HG02840 (cell line): ENCODE data around the gene EGFL6.
"Not testable (repeated sequence)": the region's sequence is repeated elsewhere in the genome, so short reads cannot be mapped to it uniquely, and the experiment has no call there.

Experiments
- ATAC-seq: cut with Tn5 transposase; IDR thresholded peaks from one replicate; pipeline ENCODE4 v1.9.1; 2021; ENCODE audit warnings: mild to moderate bottlenecking, moderate library complexity, moderate number of reproducible peaks; ENCODE audit not compliant: unreplicated experiment, low FRiP score

The EGFL6 gene

GRCh38 chrX:13651150-13651549, 81.7 kb downstream of the EGFL6 start:
- ATAC-seq: no peak

DNA sequence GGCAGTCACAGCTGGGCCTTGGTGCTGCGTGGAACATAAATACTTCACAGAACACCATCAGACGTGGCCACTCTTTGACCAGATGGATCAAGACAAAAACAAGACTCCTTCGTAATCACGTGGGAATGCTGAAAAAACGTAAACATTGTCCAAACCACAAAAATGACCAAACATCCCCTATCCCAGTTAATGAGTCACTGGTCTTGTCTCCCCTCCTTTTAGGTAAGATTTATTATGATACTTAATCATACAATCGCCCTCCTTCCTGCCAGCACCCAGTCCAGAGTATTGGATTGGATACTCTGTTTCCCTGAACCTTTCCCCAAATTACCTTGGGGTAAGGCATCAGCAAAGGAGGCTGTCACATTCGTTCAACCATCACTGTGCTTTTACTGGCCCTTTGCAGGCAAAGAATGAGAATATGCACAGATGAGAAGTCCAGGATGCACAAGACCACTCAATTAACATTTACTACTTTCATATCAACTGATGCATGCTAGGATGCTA, 82.9 kb downstream of the EGFL6 start:
- no peak for ATAC-seq

DNA sequence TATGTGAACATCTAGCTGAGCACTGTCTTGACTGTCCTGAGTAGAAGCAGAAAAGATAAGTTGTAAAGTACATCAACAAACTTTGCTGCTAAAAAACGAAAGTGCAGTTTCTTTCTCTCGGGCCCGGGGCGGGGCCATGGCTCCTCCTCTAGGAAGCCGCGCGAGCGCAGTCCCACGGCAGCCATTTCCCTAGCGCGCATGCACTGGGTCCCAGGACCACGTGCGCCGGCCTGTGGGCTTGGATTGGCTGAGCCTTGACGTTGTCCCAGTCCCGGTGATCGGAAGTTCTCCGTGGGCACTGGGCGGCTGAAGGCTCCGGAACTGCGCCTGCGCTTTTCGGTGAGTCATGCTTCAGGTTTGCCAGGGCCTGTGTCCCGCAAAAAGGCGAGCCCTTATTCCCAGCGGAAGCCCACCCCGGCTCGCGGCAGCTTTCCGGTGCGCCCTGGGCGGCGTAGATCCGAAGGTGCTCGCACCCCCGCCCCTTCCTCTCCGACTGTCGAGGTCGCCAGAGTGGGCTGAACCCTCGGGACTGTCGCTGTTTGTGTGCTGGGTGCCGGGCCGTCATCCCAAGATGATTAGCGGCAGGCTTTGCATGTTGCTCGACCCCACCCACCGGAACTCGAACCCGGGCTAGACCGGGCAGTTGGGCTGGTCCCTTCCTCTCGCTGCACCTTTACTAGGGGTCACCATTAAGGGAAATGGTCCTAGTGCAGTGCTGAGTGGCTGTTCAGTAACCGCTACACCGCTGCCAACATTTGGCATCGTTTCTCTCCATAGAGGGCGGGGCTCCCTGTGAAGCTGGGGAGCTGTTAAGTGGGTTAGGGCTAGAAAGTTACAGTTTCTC, 83.7 kb downstream of the EGFL6 start, which contains the start of gene TCEANC:
TSS of gene TCEANC (plus strand) at position 292 of the 844 bp plus-strand sequence. CDS start 9,368 bp downstream, outside the sequence.
- ATAC-seq: peak; percentile 97

DNA sequence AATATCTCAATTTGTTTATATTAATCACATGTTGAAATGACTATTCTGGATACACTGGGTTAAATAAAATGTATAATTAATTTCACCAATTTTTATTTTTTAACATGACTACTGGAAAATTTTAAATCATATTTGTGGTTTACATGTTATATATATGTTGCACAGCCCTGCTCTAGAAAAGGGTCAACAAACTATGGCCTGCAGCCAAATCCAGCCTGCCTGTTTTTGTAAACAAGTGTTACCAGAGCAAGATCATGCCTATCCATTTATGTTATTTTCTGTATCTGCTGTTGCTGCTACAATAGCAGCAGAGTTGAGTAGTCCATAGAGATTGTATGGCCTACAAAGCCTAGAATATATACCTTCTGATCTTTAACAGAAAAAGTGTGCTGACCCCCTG, 84.7 kb downstream of the EGFL6 start:
- ATAC-seq: no peak

- ATAC-seq: no peak
Measured at GRCh38 chrX:13655674-13656073, 86.3 kb downstream of the EGFL6 start.

GRCh38 chrX:13658602-13659001, 89.2 kb downstream of the EGFL6 start:
- ATAC-seq: no peak

DNA sequence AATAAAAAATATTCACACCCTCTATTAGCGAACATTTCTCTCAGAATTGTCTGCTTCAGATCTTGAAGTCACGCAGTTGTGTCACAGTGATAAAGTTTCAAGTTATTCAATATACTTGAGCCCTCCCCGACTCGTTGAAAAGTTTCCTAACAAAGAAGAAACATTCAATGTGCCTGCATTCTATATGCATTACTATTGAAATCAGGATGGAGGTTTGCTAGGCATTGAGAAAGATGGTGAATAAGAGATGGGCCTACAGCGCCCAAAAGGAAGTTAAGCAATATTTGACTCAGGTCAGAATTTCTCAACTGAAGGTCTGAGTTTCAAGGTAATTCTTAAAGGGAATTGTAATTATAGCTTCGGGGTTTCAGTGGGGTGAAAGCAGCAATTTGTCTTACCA, 89.7 kb downstream of the EGFL6 start:
- no peak for ATAC-seq

GRCh38 chrX:13661735-13662288, 92.4 kb downstream of the EGFL6 start:
- ATAC-seq: peak; percentile 35

GRCh38 chrX:13662355-13662791, 93.0 kb downstream of the EGFL6 start:
- peak; percentile 62 for ATAC-seq

GRCh38 chrX:13664020-13664419, 94.6 kb downstream of the EGFL6 start:
- no peak for ATAC-seq

DNA sequence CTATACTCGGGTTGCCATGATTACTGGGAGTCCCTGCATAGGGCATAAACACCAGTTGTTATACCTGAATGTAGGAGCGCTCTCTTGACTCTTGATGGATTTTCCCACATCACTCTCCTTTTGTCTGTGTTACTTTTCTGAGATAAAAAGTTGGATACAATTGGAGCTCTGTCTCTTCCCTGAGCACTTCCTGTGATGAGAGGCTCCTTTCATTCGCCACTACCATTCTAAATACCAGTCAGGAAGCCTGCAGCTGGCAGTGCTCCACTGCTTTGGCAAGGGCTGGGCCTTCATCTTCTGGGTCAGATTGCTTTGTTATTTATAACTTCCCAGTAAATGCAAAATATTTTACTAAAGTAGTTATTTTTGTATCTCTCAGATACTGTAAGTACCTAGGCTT, 97.4 kb downstream of the EGFL6 start:
- no peak for ATAC-seq

GRCh38 chrX:13667919-13668318, 98.5 kb downstream of the EGFL6 start:
- ATAC-seq: no peak

DNA sequence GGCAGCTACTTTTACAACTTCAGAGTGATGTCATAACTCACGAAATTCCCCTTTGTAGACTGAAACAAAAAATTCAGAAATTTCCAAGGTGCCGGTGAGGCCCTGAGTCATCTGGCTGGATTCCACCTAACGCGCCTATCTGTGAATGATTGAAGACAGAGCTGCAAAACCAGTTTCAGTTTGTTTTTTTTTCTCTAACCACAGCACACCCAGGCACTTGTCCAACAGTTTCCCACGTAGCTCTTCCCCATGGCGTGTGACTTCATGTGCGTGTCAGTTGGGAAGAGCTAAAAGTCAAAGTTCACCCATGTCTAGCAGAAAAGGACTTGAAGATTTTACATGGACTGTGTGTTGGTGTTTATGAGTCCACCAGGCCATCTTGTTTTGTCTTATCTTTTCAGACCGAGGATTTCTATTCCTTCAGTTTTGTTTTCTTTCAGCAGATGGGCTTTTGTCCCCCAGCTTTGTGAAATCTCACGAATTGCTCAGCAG, 99.9 kb downstream of the EGFL6 start:
- ATAC-seq: peak; percentile 81

DNA sequence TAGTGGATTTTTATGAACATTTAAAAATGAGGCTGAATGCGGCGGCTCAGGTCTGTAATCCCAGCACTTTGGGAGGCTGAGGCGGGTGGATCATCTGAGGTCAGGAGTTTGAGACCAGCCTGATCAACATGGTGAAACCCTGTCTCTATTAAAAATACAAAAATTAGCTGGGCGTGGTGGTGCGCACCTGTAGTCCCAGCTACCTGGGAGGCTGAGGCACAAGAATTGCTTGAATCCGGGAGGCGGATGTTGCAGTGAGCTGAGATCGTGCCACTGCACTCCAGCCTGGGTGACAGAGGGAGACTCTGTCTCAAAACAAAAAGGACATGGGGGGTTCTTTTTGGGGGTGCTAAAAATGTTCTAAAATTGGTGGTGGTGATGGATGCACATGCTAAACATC, 100.4 kb downstream of the EGFL6 start:
- not testable (repeated sequence) for ATAC-seq

- no peak for ATAC-seq
Measured at GRCh38 chrX:13670197-13670596, 100.8 kb downstream of the EGFL6 start.

- no peak for ATAC-seq
Measured at GRCh38 chrX:13673016-13673415, 103.6 kb downstream of the EGFL6 start.

- no peak for ATAC-seq
Measured at GRCh38 chrX:13676885-13677284, 107.5 kb downstream of the EGFL6 start.

DNA sequence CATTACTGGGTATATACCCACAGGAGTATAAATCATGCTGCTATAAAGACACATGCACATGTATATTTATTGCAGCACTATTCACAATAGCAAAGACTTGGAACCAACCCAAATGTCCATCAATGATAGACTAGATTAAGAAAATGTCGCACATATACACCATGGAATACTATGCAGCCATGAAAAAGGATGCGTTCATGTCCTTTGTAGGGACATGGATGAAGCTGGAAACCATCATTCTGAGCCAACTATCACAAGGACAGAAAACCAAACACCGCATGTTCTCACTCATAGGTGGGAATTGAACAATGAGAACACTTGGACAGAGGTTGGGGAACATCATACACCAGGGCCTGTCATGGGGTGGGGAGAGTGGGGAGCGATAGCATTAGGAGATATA, 110.3 kb downstream of the EGFL6 start:
- ATAC-seq: not testable (repeated sequence)

- no peak for ATAC-seq
Measured at GRCh38 chrX:13681595-13681994, 112.2 kb downstream of the EGFL6 start.
